NB4 (cell line): ENCODE measurements around the gene TAS1R3.
A peak's percentile ranks its signal among the peaks of the same experiment; 100 is the strongest.

Experiments
- DNase-seq: peaks from one replicate; pipeline ENCODE4 v3.0.0; 2010; ENCODE audit warnings: low read depth
- H3K4me3 ChIP-seq: one replicate; pipeline ENCODE4 v1.5.1; 2011; ENCODE audit warnings: mild to moderate bottlenecking, low read depth, low read length, moderate library complexity
- MYC ChIP-seq: IDR thresholded peaks from 2 replicates; pipeline ENCODE4 v1.6.1; 2011; ENCODE audit warnings: low read depth, low read length
- POLR2A ChIP-seq: IDR thresholded peaks from 2 replicates; pipeline ENCODE4 v1.6.1; 2011; ENCODE audit warnings: mild to moderate bottlenecking; ENCODE audit not compliant: insufficient read length; ENCODE audit errors: extremely low read depth
- TF ChIP-seq, protein P1 (sequence below): IDR thresholded peaks from one replicate; pipeline ENCODE4 v1.5.1; 2012; ENCODE audit warnings: low read depth, low read length
- TF ChIP-seq, protein P2 (sequence below): IDR thresholded peaks from 2 replicates; pipeline ENCODE4 v1.6.1; 2011; ENCODE audit warnings: low read depth, low read length

The TAS1R3 gene

DNA sequence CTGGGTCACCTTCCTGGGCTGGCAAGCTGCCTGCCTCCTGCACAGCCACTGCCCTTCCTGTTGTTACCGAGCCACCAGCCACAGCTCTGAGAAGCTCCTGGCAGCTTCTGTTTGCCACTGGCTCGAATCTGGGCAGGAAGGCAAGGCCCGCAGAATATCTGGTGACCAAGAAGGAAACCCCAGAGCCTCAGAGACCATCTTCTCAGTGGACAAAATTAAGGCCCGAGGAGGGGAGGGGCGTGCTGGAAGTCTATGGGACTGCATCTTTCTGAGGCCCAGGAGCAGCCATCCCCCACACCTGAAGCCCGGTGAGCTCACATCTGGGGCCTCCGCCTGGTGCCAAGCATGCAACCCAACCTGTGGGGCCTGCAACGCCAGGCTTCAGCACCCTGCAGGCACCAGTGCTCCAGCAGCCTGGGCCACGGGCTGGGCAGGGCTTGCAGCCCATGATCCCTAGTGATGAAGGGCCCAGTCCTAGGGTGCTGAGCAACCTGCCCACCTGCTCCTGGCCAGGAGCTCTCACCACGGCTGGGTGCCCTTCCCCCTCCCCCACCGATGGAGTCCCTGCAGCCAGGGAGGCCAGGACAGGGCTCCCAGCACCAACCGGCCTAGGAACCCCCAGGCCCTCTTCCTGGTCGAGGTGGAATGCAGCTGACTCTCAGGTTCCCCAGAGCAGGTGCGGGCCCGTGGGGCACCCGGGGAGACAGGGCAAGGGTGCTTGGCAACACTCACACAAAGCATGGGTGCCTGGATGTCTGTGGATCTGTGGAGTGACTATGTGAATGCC lies 5.6 kb upstream of the TAS1R3 start:
- peak overlapping the region; percentile 71 for H3K4me3 ChIP-seq
- no peak for TF ChIP-seq POLR2A
- TF ChIP-seq, protein P1, sequence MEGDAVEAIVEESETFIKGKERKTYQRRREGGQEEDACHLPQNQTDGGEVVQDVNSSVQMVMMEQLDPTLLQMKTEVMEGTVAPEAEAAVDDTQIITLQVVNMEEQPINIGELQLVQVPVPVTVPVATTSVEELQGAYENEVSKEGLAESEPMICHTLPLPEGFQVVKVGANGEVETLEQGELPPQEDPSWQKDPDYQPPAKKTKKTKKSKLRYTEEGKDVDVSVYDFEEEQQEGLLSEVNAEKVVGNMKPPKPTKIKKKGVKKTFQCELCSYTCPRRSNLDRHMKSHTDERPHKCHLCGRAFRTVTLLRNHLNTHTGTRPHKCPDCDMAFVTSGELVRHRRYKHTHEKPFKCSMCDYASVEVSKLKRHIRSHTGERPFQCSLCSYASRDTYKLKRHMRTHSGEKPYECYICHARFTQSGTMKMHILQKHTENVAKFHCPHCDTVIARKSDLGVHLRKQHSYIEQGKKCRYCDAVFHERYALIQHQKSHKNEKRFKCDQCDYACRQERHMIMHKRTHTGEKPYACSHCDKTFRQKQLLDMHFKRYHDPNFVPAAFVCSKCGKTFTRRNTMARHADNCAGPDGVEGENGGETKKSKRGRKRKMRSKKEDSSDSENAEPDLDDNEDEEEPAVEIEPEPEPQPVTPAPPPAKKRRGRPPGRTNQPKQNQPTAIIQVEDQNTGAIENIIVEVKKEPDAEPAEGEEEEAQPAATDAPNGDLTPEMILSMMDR, result no peak
- TF ChIP-seq MYC, result no peak
- TF ChIP-seq, protein P2, sequence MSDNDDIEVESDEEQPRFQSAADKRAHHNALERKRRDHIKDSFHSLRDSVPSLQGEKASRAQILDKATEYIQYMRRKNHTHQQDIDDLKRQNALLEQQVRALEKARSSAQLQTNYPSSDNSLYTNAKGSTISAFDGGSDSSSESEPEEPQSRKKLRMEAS, result no peak
- DNase-seq, result no peak

DNA sequence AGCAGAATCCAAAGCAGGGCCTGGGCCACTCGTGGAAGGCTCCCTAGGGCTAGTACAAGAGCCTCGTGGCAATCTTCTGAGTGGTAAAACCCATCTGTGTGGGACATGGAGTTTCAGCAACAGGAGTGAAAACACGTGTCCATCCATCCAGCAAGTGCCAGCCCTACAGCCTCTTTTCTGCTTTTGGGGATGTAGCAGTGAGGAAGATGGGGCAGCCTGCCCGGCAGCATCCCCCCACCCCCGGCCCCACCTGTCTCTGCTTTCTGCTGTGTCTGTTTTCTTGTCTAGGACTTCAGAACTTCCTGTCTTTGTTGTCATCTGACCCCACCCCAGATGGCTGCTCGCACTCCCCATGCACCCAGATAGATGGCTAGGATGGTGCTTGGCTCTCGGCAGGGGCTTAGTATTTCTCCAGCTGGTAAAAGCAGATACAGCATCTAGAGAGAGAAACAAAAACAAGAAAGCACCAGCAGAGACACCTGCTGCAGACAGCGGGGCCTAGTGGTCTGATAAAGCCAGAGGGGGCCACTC lies 4.9 kb upstream of the TAS1R3 start:
- no peak for DNase-seq
- TF ChIP-seq, protein P2, result no peak
- TF ChIP-seq, protein P1, result no peak
- TF ChIP-seq MYC (no peak), POLR2A (no peak)
- no peak overlapping the region for H3K4me3 ChIP-seq

DNA sequence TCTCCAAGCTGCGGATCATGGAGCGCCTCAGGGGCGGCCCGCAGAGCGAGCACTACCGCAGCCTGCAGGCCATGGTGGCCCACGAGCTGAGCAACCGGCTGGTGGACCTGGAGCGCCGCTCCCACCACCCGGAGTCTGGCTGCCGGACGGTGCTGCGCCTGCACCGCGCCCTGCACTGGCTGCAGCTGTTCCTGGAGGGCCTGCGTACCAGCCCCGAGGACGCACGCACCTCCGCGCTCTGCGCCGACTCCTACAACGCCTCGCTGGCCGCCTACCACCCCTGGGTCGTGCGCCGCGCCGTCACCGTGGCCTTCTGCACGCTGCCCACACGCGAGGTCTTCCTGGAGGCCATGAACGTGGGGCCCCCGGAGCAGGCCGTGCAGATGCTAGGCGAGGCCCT lies 3.8 kb upstream of the TAS1R3 start:
- no peak for DNase-seq
- H3K4me3 ChIP-seq, result no peak overlapping the region
- TF ChIP-seq, protein P1, result no peak
- TF ChIP-seq POLR2A, result no peak
- no peak for TF ChIP-seq MYC
- TF ChIP-seq, protein P2, result no peak

DNA sequence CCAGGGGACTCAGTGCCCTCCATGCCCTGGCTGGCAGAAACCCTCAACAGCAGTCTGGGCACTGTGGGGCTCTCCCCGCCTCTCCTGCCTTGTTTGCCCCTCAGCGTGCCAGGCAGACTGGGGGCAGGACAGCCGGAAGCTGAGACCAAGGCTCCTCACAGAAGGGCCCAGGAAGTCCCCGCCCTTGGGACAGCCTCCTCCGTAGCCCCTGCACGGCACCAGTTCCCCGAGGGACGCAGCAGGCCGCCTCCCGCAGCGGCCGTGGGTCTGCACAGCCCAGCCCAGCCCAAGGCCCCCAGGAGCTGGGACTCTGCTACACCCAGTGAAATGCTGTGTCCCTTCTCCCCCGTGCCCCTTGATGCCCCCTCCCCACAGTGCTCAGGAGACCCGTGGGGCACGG lies 2.8 kb upstream of the TAS1R3 start:
- no peak overlapping the region for H3K4me3 ChIP-seq
- DNase-seq, result no peak

DNA sequence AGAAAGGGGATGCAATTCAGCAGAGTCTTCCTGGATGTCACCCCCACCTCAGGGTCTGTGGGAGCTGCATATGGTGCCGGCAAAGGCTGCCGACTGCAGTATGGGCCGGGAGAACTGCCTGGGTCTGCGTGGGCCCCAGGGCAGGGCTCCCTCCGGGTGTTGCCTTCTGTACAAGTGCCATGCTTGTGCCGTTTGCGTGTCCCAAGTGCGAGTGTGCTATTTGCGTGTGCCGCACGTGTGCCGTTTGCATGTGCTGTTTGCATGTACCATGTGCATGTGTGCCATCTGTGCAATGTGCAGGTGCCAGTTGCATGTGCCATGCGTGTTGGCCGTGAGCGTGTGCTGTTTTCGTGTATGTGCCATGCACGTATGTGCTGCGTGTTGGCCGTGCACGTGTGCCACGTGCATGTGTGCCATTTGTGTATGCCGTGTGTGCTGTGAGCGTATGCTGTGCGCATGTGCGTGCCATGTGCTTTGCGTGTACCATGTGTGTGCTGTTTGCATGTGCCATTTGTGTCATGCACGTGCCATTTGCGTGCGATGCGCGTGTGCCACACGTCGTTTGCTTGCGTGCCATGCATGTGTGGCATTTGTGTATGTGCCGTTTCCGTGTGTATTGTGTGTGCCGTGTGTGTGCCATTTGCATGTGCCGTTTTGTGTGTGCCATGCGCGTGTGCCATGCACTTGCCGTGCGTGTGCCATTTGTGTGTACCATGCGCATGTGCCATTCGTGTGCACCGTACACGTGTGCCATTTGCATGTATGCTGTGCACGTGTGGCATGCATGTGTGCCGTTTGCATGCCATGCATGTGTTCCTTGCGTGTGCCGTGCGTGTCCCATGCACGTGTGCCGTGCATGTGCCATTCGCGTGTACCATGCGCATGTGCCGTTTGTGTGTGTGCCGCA lies 1.5 kb upstream of the TAS1R3 start:
- no peak overlapping the region for H3K4me3 ChIP-seq
- DNase-seq, result no peak
- TF ChIP-seq, protein P1, result no peak
- TF ChIP-seq, protein P2, result no peak
- TF ChIP-seq MYC, result no peak
- TF ChIP-seq POLR2A, result no peak

More for the DNA sequence above, 2.8 kb upstream of the TAS1R3 start:
- TF ChIP-seq MYC (no peak), POLR2A (no peak)
- TF ChIP-seq, protein P2, result no peak
- TF ChIP-seq, protein P1, result no peak
